DND-41 (cell line): ENCODE results near the gene NUBPL.

Experiments
- ATAC-seq: fragments of 200-7000 bp; cut with Tn5 transposase; 3 replicates; pipeline ENCODE4 v1.9.1; 2021; ENCODE audit warnings: low read depth; ENCODE audit not compliant: insufficient read depth
- DNase-seq: peaks from one replicate; pipeline ENCODE4 v3.0.0-alpha.2; 2020
- H2AFZ ChIP-seq: 2 replicates; pipeline ENCODE4 v1.6.0; 2012; ENCODE audit warnings: low read depth, low read length
- H3K27ac ChIP-seq: 2 replicates; pipeline ENCODE4 v1.5.1; 2012; ENCODE audit warnings: low read length, inconsistent platforms
- H3K27me3 ChIP-seq: fragments of 200-600 bp; sonication (generic); 2 replicates; pipeline ENCODE4 v1.6.0; 2012; ENCODE audit warnings: low read length, mild to moderate bottlenecking, inconsistent platforms; ENCODE audit not compliant: insufficient read depth, poor library complexity
- H3K36me3 ChIP-seq: 2 replicates; pipeline ENCODE4 v1.5.1; 2012; ENCODE audit warnings: low read length, inconsistent platforms; ENCODE audit not compliant: insufficient read depth
- H3K4me1 ChIP-seq: 2 replicates; pipeline ENCODE4 v1.5.1; 2012; ENCODE audit warnings: mild to moderate bottlenecking, low read length; ENCODE audit not compliant: insufficient read depth
- H3K4me2 ChIP-seq: 2 replicates; pipeline ENCODE4 v1.6.0; 2012; ENCODE audit warnings: mild to moderate bottlenecking, moderate library complexity, low read length, inconsistent platforms; ENCODE audit not compliant: insufficient read depth
- H3K4me3 ChIP-seq, 2 experiments: fragments of 200-600 bp in 1 of 2; shearing (Covaris generic) in 1 of 2; 2 replicates each; pipeline ENCODE4 v1.5.1; 2012 to 2016; ENCODE audit warnings: inconsistent platforms in 2 of 2, low read length in 2 of 2, mild to moderate bottlenecking in 2 of 2, low read depth in 1 of 2, moderate library complexity in 1 of 2
- H3K79me2 ChIP-seq: 2 replicates; pipeline ENCODE4 v1.6.0; 2012; ENCODE audit warnings: low read length, inconsistent platforms; ENCODE audit not compliant: insufficient read depth
- H3K9ac ChIP-seq: 2 replicates; pipeline ENCODE4 v1.6.0; 2012; ENCODE audit warnings: low read depth, mild to moderate bottlenecking, inconsistent platforms, low read length, moderate library complexity
- H3K9me3 ChIP-seq: 2 replicates; pipeline ENCODE4 v1.5.1; 2012; ENCODE audit warnings: low read length, moderate library complexity, mild to moderate bottlenecking, inconsistent platforms; ENCODE audit not compliant: insufficient read depth, severe bottlenecking
- H4K20me1 ChIP-seq: 2 replicates; pipeline ENCODE4 v1.6.0; 2012; ENCODE audit warnings: low read length; ENCODE audit not compliant: insufficient read depth
- EZH2 ChIP-seq: IDR thresholded peaks from 3 replicates; pipeline ENCODE4 v1.6.1; 2012; ENCODE audit warnings: borderline replicate concordance, low read depth, mild to moderate bottlenecking, moderate library complexity, low read length, inconsistent platforms; ENCODE audit not compliant: severe bottlenecking
- TF ChIP-seq, protein P1 (sequence below): IDR thresholded peaks from 2 replicates; pipeline ENCODE4 v1.5.1; 2012; ENCODE audit warnings: borderline replicate concordance, low read length, moderate library complexity, mild to moderate bottlenecking; ENCODE audit not compliant: poor library complexity, severe bottlenecking; ENCODE audit errors: extremely low read depth

NUBPL gene

GRCh38 chr14:31592122-31592521 is 30.9 kb downstream of the NUBPL start:
- no peak for ATAC-seq
- Histone ChIP-seq H3K27me3 (no peaks in the 10 kb centered on the region), H3K9me3 (no peaks in the 10 kb centered on the region), H3K36me3 (no peaks in the 10 kb centered on the region), H3K4me3 (no peak overlapping the region), H3K27ac (no peak overlapping the region), H3K4me1 (no peaks in the 10 kb centered on the region), H3K79me2 (no peaks in the 10 kb centered on the region), H3K4me2 (no peak overlapping the region), H4K20me1 (no peaks in the 10 kb centered on the region), H3K9ac (no peak overlapping the region), H2AFZ (no peak overlapping the region)
- TF ChIP-seq EZH2 = no peak
- TF ChIP-seq, protein P1, sequence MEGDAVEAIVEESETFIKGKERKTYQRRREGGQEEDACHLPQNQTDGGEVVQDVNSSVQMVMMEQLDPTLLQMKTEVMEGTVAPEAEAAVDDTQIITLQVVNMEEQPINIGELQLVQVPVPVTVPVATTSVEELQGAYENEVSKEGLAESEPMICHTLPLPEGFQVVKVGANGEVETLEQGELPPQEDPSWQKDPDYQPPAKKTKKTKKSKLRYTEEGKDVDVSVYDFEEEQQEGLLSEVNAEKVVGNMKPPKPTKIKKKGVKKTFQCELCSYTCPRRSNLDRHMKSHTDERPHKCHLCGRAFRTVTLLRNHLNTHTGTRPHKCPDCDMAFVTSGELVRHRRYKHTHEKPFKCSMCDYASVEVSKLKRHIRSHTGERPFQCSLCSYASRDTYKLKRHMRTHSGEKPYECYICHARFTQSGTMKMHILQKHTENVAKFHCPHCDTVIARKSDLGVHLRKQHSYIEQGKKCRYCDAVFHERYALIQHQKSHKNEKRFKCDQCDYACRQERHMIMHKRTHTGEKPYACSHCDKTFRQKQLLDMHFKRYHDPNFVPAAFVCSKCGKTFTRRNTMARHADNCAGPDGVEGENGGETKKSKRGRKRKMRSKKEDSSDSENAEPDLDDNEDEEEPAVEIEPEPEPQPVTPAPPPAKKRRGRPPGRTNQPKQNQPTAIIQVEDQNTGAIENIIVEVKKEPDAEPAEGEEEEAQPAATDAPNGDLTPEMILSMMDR = no peak
- DNase-seq = no peak

DNA sequence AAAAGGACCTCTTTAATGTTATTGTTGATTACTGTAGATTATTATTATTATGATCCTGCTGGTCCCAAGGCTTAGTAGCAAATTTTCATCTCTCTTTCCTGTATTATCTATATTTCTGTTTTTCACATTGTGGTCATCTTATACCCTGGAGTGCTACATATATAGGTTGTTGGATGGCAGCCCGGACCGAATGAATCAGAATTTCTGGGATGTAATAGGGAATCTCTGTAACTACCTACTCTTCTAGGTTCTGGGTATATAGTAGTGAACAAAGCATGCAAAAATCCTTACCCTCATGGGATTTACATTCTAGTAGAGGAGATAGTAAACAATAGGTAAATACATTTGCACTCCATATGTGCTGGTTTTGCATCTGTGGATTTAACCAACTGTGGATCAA is 31.4 kb downstream of the NUBPL start:
- no peak overlapping the region for H3K4me3 ChIP-seq
- H3K4me2 ChIP-seq = no peak overlapping the region
- TF ChIP-seq, protein P1 = no peak
- TF ChIP-seq EZH2 = no peak
- no peaks in the 10 kb centered on the region for H4K20me1 ChIP-seq
- H3K27ac ChIP-seq = no peak overlapping the region
- H3K4me1 ChIP-seq = no peaks in the 10 kb centered on the region
- no peaks in the 10 kb centered on the region for H3K9me3 ChIP-seq
- H3K27me3 ChIP-seq = no peaks in the 10 kb centered on the region
- no peak overlapping the region for H3K9ac ChIP-seq
- H3K36me3 ChIP-seq = no peaks in the 10 kb centered on the region
- DNase-seq = no peak
- H2AFZ ChIP-seq = no peak overlapping the region
- no peak for ATAC-seq
- no peaks in the 10 kb centered on the region for H3K79me2 ChIP-seq

- Histone ChIP-seq H3K27ac (no peak overlapping the region), H3K36me3 (peaks cover 4% of the 10 kb centered on the region), H3K27me3 (no peaks in the 10 kb centered on the region), H3K4me3 (no peak overlapping the region), H3K79me2 (no peaks in the 10 kb centered on the region), H3K9ac (no peak overlapping the region), H2AFZ (no peak overlapping the region), H3K4me2 (no peak overlapping the region), H4K20me1 (no peaks in the 10 kb centered on the region), H3K9me3 (peaks cover 3% of the 10 kb centered on the region), H3K4me1 (no peaks in the 10 kb centered on the region)
- ATAC-seq (no peak), DNase-seq (no peak)
- no peak for TF ChIP-seq EZH2
- TF ChIP-seq, protein P1 = no peak
These were observed 35.3 kb downstream of the NUBPL start for GRCh38 chr14:31596342-31597095.
